HepG2 (cell line): ENCODE results near the gene RAB30. TPM values are rescaled to one million over a fixed set of nuclear protein-coding genes. Genes with fewer than 3 reads are reported as not detected.

Source experiments
- ATF7 ChIP-seq, 2 experiments: fragments of 450-650 bp in 1 of 2; sonication (generic) in 1 of 2; formaldehyde crosslinking in 1 of 2; IDR thresholded peaks; 2 replicates each; pipeline versions ENCODE4 v1.4.0 to v1.6.1; 2016 to 2020; ENCODE audit warnings: antibody characterized with exemption in 1 of 2, mild to moderate bottlenecking in 1 of 2, missing genetic modification reagents in 1 of 2
- NCOR1 ChIP-seq: fragments of 200-600 bp; sonication (generic); IDR thresholded peaks from 2 replicates; pipeline ENCODE4 v1.7.0; 2017; ENCODE audit warnings: antibody characterized with exemption, low read length, borderline replicate concordance
- PAXIP1 ChIP-seq: sonication (generic); formaldehyde crosslinking; conservative IDR thresholded peaks from 2 replicates; pipeline ENCODE4 v1.4.0; 2020; ENCODE audit warnings: mild to moderate bottlenecking, missing genetic modification reagents, moderate library complexity
- RCOR2 ChIP-seq: IDR thresholded peaks from 2 replicates; pipeline ENCODE4 v1.6.1; 2016; ENCODE audit warnings: missing biosample characterization, missing genetic modification reagents
- SKIL ChIP-seq: sonication (generic); formaldehyde crosslinking; IDR thresholded peaks from 2 replicates; pipeline ENCODE4 v1.8.0; 2022; ENCODE audit warnings: missing genetic modification reagents, mild to moderate bottlenecking, moderate library complexity, borderline replicate concordance
- TEAD3 ChIP-seq: optimal IDR thresholded peaks from 2 replicates; pipeline ENCODE3; 2016; ENCODE audit warnings: borderline replicate concordance
- ZBTB40 ChIP-seq, 2 experiments: fragments of 450-650 bp in 1 of 2; sonication (generic) in 1 of 2; formaldehyde crosslinking in 1 of 2; IDR thresholded peaks; 2 replicates each; pipeline versions ENCODE4 v1.6.1 to v1.8.0; 2016 to 2022; ENCODE audit warnings: antibody characterized with exemption in 1 of 2, mild to moderate bottlenecking in 1 of 2, missing genetic modification reagents in 1 of 2
- ZBTB43 ChIP-seq: sonication (generic); formaldehyde crosslinking; conservative IDR thresholded peaks from 2 replicates; pipeline ENCODE4 v1.4.0; 2020; ENCODE audit warnings: missing genetic modification reagents
- ZNF598 ChIP-seq: sonication (generic); formaldehyde crosslinking; IDR thresholded peaks from 2 replicates; pipeline ENCODE4 v1.5.1; 2020; ENCODE audit warnings: mild to moderate bottlenecking, missing genetic modification reagents, borderline replicate concordance
- ZNF639 ChIP-seq: conservative IDR thresholded peaks from 2 replicates; pipeline ENCODE4 v1.6.1; 2018; ENCODE audit warnings: missing genetic modification reagents
- polyA plus RNA-seq, 8 experiments: library from polyadenylated mRNA; depleted of rRNA in 3 of 8; stranded (reverse) in 7 of 8; unstranded in 1 of 8; fragments of >200 nt; fragmentation: Illumina TruSeq in 4 of 8; extraction: Trizol in 4 of 8; gene quantifications; 2 replicates each; pipeline versions ENCODE4 v1.2.1 to v1.2.3, GENCODE V29; 2011 to 2016; ENCODE audit warnings: low read depth in 4 of 8, missing spikeins in 1 of 8, mixed read lengths in 1 of 8; ENCODE audit not compliant: insufficient read depth in 1 of 8
- total RNA-seq, 5 experiments: library from RNA; depleted of rRNA; stranded (reverse); fragments of >200 nt; fragmentation: Illumina TruSeq; extraction: Trizol; gene quantifications; 2 replicates each; pipeline ENCODE4 v1.2.3, GENCODE V29; 2016; ENCODE audit warnings: low read depth in 1 of 5

The RAB30 gene
- total and polyA plus RNA-seq, 2 of the 13 experiments (the other 11 are each of a cell fraction or from before 2014, with no cell fraction given): 3.7 to 5.0 TPM

- TF ChIP-seq PAXIP1 (CRISPR knock-in tag) (peak; percentile 55), SKIL (CRISPR knock-in tag) (no peak), ZNF639 (CRISPR knock-in tag) (no peak), NCOR1 (0 out of 2 replicates have a peak, but pooled peaks have one; percentile 30), ZNF598 (CRISPR knock-in tag) (0 out of 2 replicates have a peak, but pooled peaks have one; percentile 28), ZBTB43 (CRISPR knock-in tag) (no peak), TEAD3 (CRISPR knock-in tag) (peak; percentile 51), ATF7 (IDR thresholded peaks at IDR 0.05) (no peak), ATF7 (CRISPR knock-in tag; IDR thresholded peaks at IDR 0.05) (no peak), RCOR2 (CRISPR knock-in tag) (no peak), ZBTB40 (IDR thresholded peaks at IDR 0.05) (no peak), ZBTB40 (CRISPR knock-in tag; IDR thresholded peaks at IDR 0.05) (0 out of 2 replicates have a peak, but pooled peaks have one; percentile 38)
These were observed 126.0 kb downstream of the RAB30 start (continued) for GRCh38 chr11:82945682-82946081.
